HEK293 (cell line): ENCODE measurements around the gene CST6.

Experiments
- YY1 ChIP-seq: fragments of 450-650 bp; formaldehyde crosslinking; IDR thresholded peaks from 2 replicates; pipeline ENCODE4 v1.5.1; 2018; ENCODE audit warnings: missing biosample characterization, missing genetic modification characterization
- ZNF138 ChIP-seq: fragments of 450-650 bp; formaldehyde crosslinking; IDR thresholded peaks from 2 replicates; pipeline ENCODE4 v1.5.1; 2016; ENCODE audit warnings: missing biosample characterization, missing genetic modification characterization, borderline replicate concordance
- ZNF473 ChIP-seq: fragments of 450-650 bp; formaldehyde crosslinking; IDR thresholded peaks from 2 replicates; pipeline ENCODE4 v1.5.1; 2017; ENCODE audit warnings: missing biosample characterization, missing genetic modification characterization
- ZNF785 ChIP-seq: fragments of 450-650 bp; formaldehyde crosslinking; IDR thresholded peaks from 2 replicates; pipeline ENCODE4 v1.5.1; 2016; ENCODE audit warnings: missing biosample characterization, missing genetic modification characterization
- TF ChIP-seq, protein P1 (sequence below): sonication (generic); formaldehyde crosslinking; IDR thresholded peaks from 2 replicates; pipeline ENCODE4 v1.8.1; 2022; ENCODE audit warnings: mild to moderate bottlenecking, moderate library complexity, missing genetic modification reagents
- TF ChIP-seq, protein P2 (sequence below): fragments of 450-650 bp; formaldehyde crosslinking; IDR thresholded peaks from 2 replicates; pipeline ENCODE4 v1.5.1; 2016; ENCODE audit warnings: missing biosample characterization, missing genetic modification characterization
- TF ChIP-seq, protein P3 (sequence below): fragments of 450-650 bp; formaldehyde crosslinking; IDR thresholded peaks from 2 replicates; pipeline ENCODE4 v1.5.1; 2016; ENCODE audit warnings: missing biosample characterization, missing genetic modification characterization
- TF ChIP-seq, protein P4 (sequence below): fragments of 450-650 bp; formaldehyde crosslinking; IDR thresholded peaks from 2 replicates; pipeline ENCODE4 v1.5.1; 2016; ENCODE audit warnings: missing biosample characterization, missing genetic modification characterization, borderline replicate concordance
- TF ChIP-seq, protein P5 (sequence below): IDR thresholded peaks from 2 replicates; pipeline ENCODE4 v1.6.1; 2011; ENCODE audit warnings: mild to moderate bottlenecking, low read depth, low read length, borderline replicate concordance
- TF ChIP-seq, protein P6 (sequence below): fragments of 450-650 bp; formaldehyde crosslinking; IDR thresholded peaks from 2 replicates; pipeline ENCODE4 v1.5.1; 2016; ENCODE audit warnings: missing biosample characterization, missing genetic modification characterization

DNA sequence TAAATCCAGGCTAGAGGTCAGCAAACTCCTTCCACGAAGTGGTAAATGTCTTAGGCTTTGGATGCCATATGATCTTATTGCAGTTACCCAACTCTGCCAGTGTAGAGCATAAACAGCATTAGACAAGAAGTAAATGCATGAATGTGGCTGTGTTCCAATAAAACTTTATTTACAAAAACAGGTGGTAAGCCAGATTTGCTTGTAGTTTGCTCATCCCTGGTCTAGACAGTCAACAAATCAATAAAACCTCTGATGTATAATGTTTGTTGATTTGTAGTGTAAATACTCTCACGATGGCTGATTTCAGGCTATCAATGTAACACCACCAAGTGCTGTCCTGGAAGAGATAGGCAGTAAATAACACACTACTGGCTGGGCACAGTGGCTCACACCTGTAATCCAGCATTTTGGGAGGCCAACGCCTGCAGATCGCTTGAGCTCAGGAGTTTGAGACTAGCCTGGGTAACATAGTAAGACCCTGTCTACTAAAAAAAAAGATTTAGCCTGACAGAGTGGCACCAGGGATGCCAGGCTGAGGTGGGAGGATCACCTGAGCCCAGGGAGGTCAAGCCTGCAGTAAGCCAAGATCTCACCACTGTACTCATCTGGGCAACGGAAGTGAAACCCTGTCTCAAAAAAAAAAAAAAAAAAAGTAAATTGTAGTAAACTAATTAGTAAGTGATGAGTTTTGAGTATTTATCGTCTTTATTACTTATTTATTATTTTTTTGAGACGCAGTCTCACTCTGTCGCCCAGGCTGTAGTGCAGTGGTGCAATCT, 21.3 kb downstream of the CST6 start:
- TF ChIP-seq, protein P1, sequence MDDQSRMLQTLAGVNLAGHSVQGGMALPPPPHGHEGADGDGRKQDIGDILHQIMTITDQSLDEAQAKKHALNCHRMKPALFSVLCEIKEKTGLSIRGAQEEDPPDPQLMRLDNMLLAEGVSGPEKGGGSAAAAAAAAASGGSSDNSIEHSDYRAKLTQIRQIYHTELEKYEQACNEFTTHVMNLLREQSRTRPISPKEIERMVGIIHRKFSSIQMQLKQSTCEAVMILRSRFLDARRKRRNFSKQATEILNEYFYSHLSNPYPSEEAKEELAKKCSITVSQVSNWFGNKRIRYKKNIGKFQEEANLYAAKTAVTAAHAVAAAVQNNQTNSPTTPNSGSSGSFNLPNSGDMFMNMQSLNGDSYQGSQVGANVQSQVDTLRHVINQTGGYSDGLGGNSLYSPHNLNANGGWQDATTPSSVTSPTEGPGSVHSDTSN (CRISPR knock-in tag), result no peak
- TF ChIP-seq, protein P2, sequence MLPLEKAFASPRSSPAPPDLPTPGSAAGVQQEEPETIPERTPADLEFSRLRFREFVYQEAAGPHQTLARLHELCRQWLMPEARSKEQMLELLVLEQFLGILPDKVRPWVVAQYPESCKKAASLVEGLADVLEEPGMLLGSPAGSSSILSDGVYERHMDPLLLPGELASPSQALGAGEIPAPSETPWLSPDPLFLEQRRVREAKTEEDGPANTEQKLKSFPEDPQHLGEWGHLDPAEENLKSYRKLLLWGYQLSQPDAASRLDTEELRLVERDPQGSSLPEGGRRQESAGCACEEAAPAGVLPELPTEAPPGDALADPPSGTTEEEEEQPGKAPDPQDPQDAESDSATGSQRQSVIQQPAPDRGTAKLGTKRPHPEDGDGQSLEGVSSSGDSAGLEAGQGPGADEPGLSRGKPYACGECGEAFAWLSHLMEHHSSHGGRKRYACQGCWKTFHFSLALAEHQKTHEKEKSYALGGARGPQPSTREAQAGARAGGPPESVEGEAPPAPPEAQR (tag by site-specific recombination), result no peak
- TF ChIP-seq, protein P3, sequence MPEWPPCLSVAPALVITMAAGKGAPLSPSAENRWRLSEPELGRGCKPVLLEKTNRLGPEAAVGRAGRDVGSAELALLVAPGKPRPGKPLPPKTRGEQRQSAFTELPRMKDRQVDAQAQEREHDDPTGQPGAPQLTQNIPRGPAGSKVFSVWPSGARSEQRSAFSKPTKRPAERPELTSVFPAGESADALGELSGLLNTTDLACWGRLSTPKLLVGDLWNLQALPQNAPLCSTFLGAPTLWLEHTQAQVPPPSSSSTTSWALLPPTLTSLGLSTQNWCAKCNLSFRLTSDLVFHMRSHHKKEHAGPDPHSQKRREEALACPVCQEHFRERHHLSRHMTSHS, result no peak
- TF ChIP-seq YY1 (tag by site-specific recombination) (no peak), ZNF785 (tag by site-specific recombination) (no peak), ZNF138 (tag by site-specific recombination) (no peak), ZNF473 (tag by site-specific recombination) (no peak)
- TF ChIP-seq, protein P4, sequence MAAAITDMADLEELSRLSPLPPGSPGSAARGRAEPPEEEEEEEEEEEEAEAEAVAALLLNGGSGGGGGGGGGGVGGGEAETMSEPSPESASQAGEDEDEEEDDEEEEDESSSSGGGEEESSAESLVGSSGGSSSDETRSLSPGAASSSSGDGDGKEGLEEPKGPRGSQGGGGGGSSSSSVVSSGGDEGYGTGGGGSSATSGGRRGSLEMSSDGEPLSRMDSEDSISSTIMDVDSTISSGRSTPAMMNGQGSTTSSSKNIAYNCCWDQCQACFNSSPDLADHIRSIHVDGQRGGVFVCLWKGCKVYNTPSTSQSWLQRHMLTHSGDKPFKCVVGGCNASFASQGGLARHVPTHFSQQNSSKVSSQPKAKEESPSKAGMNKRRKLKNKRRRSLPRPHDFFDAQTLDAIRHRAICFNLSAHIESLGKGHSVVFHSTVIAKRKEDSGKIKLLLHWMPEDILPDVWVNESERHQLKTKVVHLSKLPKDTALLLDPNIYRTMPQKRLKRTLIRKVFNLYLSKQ (tag by site-specific recombination), result no peak
- TF ChIP-seq, protein P5, sequence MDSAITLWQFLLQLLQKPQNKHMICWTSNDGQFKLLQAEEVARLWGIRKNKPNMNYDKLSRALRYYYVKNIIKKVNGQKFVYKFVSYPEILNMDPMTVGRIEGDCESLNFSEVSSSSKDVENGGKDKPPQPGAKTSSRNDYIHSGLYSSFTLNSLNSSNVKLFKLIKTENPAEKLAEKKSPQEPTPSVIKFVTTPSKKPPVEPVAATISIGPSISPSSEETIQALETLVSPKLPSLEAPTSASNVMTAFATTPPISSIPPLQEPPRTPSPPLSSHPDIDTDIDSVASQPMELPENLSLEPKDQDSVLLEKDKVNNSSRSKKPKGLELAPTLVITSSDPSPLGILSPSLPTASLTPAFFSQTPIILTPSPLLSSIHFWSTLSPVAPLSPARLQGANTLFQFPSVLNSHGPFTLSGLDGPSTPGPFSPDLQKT, result no peak
- TF ChIP-seq, protein P6, sequence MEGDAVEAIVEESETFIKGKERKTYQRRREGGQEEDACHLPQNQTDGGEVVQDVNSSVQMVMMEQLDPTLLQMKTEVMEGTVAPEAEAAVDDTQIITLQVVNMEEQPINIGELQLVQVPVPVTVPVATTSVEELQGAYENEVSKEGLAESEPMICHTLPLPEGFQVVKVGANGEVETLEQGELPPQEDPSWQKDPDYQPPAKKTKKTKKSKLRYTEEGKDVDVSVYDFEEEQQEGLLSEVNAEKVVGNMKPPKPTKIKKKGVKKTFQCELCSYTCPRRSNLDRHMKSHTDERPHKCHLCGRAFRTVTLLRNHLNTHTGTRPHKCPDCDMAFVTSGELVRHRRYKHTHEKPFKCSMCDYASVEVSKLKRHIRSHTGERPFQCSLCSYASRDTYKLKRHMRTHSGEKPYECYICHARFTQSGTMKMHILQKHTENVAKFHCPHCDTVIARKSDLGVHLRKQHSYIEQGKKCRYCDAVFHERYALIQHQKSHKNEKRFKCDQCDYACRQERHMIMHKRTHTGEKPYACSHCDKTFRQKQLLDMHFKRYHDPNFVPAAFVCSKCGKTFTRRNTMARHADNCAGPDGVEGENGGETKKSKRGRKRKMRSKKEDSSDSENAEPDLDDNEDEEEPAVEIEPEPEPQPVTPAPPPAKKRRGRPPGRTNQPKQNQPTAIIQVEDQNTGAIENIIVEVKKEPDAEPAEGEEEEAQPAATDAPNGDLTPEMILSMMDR (tag by site-specific recombination), result no peak
